GM12892 (cell line): ENCODE measurements around the gene PRICKLE1.

Source experiments
- POLR2A ChIP-seq: IDR thresholded peaks from 2 replicates; pipeline ENCODE4 v1.6.1; 2011; ENCODE audit warnings: low read depth, low read length, control low read depth
- TAF1 ChIP-seq: IDR thresholded peaks from 2 replicates; pipeline ENCODE4 v1.6.1; 2011; ENCODE audit warnings: low read depth, mild to moderate bottlenecking, control low read depth, low read length, borderline replicate concordance

DNA sequence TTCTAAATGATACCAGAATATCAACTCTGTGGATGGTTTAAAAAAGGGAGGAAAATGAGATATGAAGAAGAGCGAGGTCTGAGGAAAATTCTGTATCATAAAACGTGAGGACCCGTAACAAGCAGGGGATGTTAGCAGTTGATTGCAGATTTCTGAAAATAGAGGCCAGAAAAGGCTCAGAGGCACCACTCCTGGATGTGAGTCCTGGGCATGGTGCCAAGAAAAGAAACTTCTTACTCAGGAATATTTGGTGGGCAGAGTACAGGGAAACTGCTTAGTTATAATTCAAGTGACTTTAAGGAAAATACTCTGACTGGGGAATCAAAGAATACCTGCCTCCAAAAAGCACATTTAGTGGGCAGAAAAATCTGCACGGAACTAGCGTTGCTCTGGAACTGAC is 85.5 kb downstream of the PRICKLE1 start:
- TF ChIP-seq POLR2A, result no peak
- no peak for TF ChIP-seq TAF1
